Measurements from ENCODE around the gene IFT172. TPM values are rescaled to one million over a fixed set of nuclear protein-coding genes. Genes with fewer than 3 reads are reported as not detected.

The IFT172 gene
- total and polyA plus RNA-seq, 2 donors (not counting 3 experiments of a cell fraction or from before 2014, with no cell fraction given): 29.4 to 34.1 TPM

DNA sequence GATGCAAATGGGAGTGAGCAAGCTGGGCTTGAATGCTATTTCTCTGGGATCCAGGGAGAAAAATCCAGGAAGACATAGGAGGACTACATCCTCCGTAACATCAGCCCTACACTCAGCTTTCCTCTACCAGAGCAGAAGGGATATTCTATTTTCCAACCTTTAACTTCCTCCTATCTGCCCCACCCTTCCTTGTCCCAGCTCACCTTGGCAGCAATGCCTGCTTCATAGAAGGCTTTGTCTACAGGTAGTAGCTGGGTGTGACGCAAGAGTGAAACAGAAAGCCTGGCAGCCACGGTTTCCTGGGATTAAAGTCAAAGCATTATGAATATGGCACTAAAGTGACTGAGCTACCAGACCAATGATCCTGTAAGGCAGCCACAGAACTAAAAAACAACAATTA is 43.5 kb downstream of the IFT172 start:
- CTCF ChIA-PET: interaction anchor here (1.1 to 1.6 kb wide), 2 partner anchors 15 to 116 kb away, joined by 3 read pairs; no protein-coding TSS in a partner anchor
- dilution Hi-C loops (cut with MboI; ENCODE audit: extremely low pct_ligation_motif_present, low sequenced_read_pairs): no loop called here

More for the DNA sequence above, 43.5 kb downstream of the IFT172 start:
- H3K9ac ChIP-seq (replicated peaks; ENCODE audit: extremely low read depth, insufficient read depth, low read length): no peak overlapping the region
- no peaks in the 10 kb centered on the region for H3K9me1 ChIP-seq (replicated peaks; ENCODE audit: control insufficient read depth, extremely low read depth, insufficient read depth, low read length)
- peaks cover 12 to 38% of the 10 kb centered on the region in 2 experiments for H3K36me3 ChIP-seq (ENCODE audit: control insufficient read depth in 2 of 2, extremely low read depth in 1 of 2, insufficient read depth in 2 of 2, low read length in 2 of 2)
- H3K9me3 ChIP-seq (replicated peaks; ENCODE audit: control insufficient read depth, insufficient read depth, low read length): no peaks in the 10 kb centered on the region
- TF ChIP-seq, protein P1, sequence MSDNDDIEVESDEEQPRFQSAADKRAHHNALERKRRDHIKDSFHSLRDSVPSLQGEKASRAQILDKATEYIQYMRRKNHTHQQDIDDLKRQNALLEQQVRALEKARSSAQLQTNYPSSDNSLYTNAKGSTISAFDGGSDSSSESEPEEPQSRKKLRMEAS (IDR thresholded peaks at IDR 0.05; ENCODE audit: insufficient read depth, insufficient read length): no peak
- TF ChIP-seq POLR2A (IDR thresholded peaks at IDR 0.05; ENCODE audit: low read depth, low read length) (no peak), MYC (IDR thresholded peaks at IDR 0.05; ENCODE audit: low read depth, low read length) (no peak), POLR2AphosphoS5 (IDR thresholded peaks at IDR 0.05; ENCODE audit: insufficient read depth, low read depth, low read length) (no peak), GATA2 (IDR thresholded peaks at IDR 0.05; ENCODE audit: insufficient read depth, insufficient read length, low read depth, low read length) (no peak), FOS (IDR thresholded peaks at IDR 0.05; ENCODE audit: borderline replicate concordance, insufficient read depth, low read length) (no peak), EZH2 (IDR thresholded peaks at IDR 0.05; ENCODE audit: borderline replicate concordance, low read depth, low read length, severe bottlenecking) (no peak), JUN (IDR thresholded peaks at IDR 0.05; ENCODE audit: borderline replicate concordance, insufficient read depth, insufficient read length, low read depth) (no peak)
- TF ChIP-seq, protein P2, sequence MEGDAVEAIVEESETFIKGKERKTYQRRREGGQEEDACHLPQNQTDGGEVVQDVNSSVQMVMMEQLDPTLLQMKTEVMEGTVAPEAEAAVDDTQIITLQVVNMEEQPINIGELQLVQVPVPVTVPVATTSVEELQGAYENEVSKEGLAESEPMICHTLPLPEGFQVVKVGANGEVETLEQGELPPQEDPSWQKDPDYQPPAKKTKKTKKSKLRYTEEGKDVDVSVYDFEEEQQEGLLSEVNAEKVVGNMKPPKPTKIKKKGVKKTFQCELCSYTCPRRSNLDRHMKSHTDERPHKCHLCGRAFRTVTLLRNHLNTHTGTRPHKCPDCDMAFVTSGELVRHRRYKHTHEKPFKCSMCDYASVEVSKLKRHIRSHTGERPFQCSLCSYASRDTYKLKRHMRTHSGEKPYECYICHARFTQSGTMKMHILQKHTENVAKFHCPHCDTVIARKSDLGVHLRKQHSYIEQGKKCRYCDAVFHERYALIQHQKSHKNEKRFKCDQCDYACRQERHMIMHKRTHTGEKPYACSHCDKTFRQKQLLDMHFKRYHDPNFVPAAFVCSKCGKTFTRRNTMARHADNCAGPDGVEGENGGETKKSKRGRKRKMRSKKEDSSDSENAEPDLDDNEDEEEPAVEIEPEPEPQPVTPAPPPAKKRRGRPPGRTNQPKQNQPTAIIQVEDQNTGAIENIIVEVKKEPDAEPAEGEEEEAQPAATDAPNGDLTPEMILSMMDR (IDR thresholded peaks at IDR 0.05; ENCODE audit: extremely low read depth in 1 of 2, insufficient read depth in 1 of 2, low read depth in 1 of 2, low read length in 2 of 2): no peak
- DNase-seq (ENCODE audit: low read depth, low spot score) (no peak), FAIRE-seq (no peak)
- no peaks in the 10 kb centered on the region for H3K79me2 ChIP-seq (ENCODE audit: control insufficient read depth, insufficient read depth, low read length)
- H3K27ac ChIP-seq (ENCODE audit: insufficient read depth, low read depth, low read length): no peak overlapping the region
- intact Hi-C loops (cut with micrococcal nuclease): no loop called here
- H3K27me3 ChIP-seq (ENCODE audit: control insufficient read depth in 2 of 2, insufficient read depth in 2 of 2, low read length in 2 of 2): no peaks in the 10 kb centered on the region
- H3K4me2 ChIP-seq (ENCODE audit: insufficient read depth, low read length): no peak overlapping the region
- H3K4me1 ChIP-seq (ENCODE audit: control insufficient read depth, extremely low read depth, insufficient read depth, low read length): no peaks in the 10 kb centered on the region
- POLR2A ChIA-PET: no interaction called here
- BruUV-seq (replicated peaks): no TSS peak
- H4K20me1 ChIP-seq (replicated peaks; ENCODE audit: control insufficient read depth, extremely low read depth, insufficient read depth, low read length): no peaks in the 10 kb centered on the region
- no peak overlapping the region for H2AFZ ChIP-seq (ENCODE audit: low read depth, low read length)
- H3K4me3 ChIP-seq (replicated peaks in 1 of 3; ENCODE audit: insufficient read depth in 1 of 3, low read depth in 1 of 3, low read length in 3 of 3): no peak overlapping the region
